Bronchial epithelial cell (primary cell): ENCODE measurements around the gene CADPS2. TPM values are rescaled to one million over a fixed set of nuclear protein-coding genes. Genes with fewer than 3 reads are reported as not detected.

Experiments
- DNase-seq: peaks from one replicate; pipeline ENCODE4 v3.0.0-alpha.2; 2010; ENCODE audit warnings: low read depth
- FAIRE-seq: peaks from 2 replicates; lab custom pipeline; 2011; peaks lifted over from hg19 to GRCh38; lab: Jason Lieb, UNC
- H3K27me3 ChIP-seq: 2 replicates; pipeline ENCODE4 v1.5.1; 2011; ENCODE audit warnings: low read length; ENCODE audit not compliant: control insufficient read depth, insufficient read depth
- H3K36me3 ChIP-seq: 2 replicates; pipeline ENCODE4 v1.5.1; 2011; ENCODE audit warnings: low read length; ENCODE audit not compliant: control insufficient read depth, insufficient read depth
- H3K4me3 ChIP-seq: 2 replicates; pipeline ENCODE4 v1.5.1; 2011; ENCODE audit warnings: mild to moderate bottlenecking, low read depth, low read length, control low read depth
- CTCF ChIP-seq: IDR thresholded peaks from 2 replicates; pipeline ENCODE4 v1.5.1; 2011; ENCODE audit warnings: mild to moderate bottlenecking, moderate library complexity, low read length, control low read depth, inconsistent platforms; ENCODE audit not compliant: insufficient read depth, severe bottlenecking
- total RNA-seq: library from RNA; depleted of rRNA; stranded (reverse); fragments of >200 nt; gene quantifications from 2 replicates; pipeline ENCODE4 v1.2.1, GENCODE V29; 2014

CADPS2 gene
- total RNA-seq, 1 donor from 2014 or later: 4.2 TPM

- no peak for DNase-seq
- no peak for TF ChIP-seq CTCF
- Histone ChIP-seq H3K4me3 (no peak overlapping the region), H3K36me3 (no peaks in the 10 kb centered on the region), H3K27me3 (no peaks in the 10 kb centered on the region)
- no peak for FAIRE-seq
Measured at GRCh38 chr7:122329145-122329802, 557.0 kb downstream of the CADPS2 start.

- FAIRE-seq (no peak), DNase-seq (no peak)
- no peaks in the 10 kb centered on the region for H3K27me3 ChIP-seq
Measured at GRCh38 chr7:122327969-122328368, 558.3 kb downstream of the CADPS2 start.

GRCh38 chr7:122316467-122317388, 569.5 kb downstream of the CADPS2 start:
- H3K4me3 ChIP-seq: no peak overlapping the region
- peaks cover 39% of the 10 kb centered on the region for H3K27me3 ChIP-seq
- H3K36me3 ChIP-seq: no peaks in the 10 kb centered on the region
- DNase-seq (no peak), FAIRE-seq (no peak)
- TF ChIP-seq CTCF: no peak

More at GRCh38 chr7:122327969-122328368, 558.3 kb downstream of the CADPS2 start:
- H3K4me3 ChIP-seq: no peak overlapping the region
- no peak for TF ChIP-seq CTCF
- no peaks in the 10 kb centered on the region for H3K36me3 ChIP-seq

GRCh38 chr7:122315507-122316466, 570.5 kb downstream of the CADPS2 start:
- Histone ChIP-seq H3K4me3 (no peak overlapping the region), H3K27me3 (peaks cover 48% of the 10 kb centered on the region)

More at GRCh38 chr7:122315507-122316466, 570.5 kb downstream of the CADPS2 start:
- DNase-seq: no peak
- H3K36me3 ChIP-seq: no peaks in the 10 kb centered on the region
- TF ChIP-seq CTCF: no peak
- no peak for FAIRE-seq
